H1 (cell line): ENCODE measurements around the gene STIM1. TPM values are rescaled to one million over a fixed set of nuclear protein-coding genes. Genes with fewer than 3 reads are reported as not detected.

ENCODE experiments used
- CTCF ChIP-seq, 3 experiments: IDR thresholded peaks; 1 replicate in 2 of 3; 2 replicates in 1 of 3; pipeline versions ENCODE4 v1.5.1 to v1.6.1; 2011; ENCODE audit warnings: low read length in 3 of 3, mild to moderate bottlenecking in 3 of 3, inconsistent platforms in 2 of 3, low read depth in 1 of 3, moderate library complexity in 1 of 3; ENCODE audit not compliant: insufficient read depth in 1 of 3; ENCODE audit errors: control extremely low read depth in 1 of 3
- EZH2 ChIP-seq: fragments of 200-600 bp; sonication (generic); IDR thresholded peaks from 2 replicates; pipeline ENCODE4 v1.7.1; 2012; ENCODE audit warnings: low read depth, mild to moderate bottlenecking, moderate library complexity, low read length, inconsistent platforms; ENCODE audit not compliant: severe bottlenecking
- KDM4A ChIP-seq: IDR thresholded peaks from one replicate; pipeline ENCODE4 v1.7.1; 2012; ENCODE audit warnings: low read depth, mild to moderate bottlenecking, moderate library complexity, low read length, inconsistent platforms; ENCODE audit not compliant: severe bottlenecking
- SUZ12 ChIP-seq: fragments of 200-600 bp; sonication (generic); IDR thresholded peaks from 2 replicates; pipeline ENCODE4 v1.6.1; 2012; ENCODE audit warnings: mild to moderate bottlenecking, inconsistent platforms, low read length, moderate library complexity, mixed read lengths
- polyA plus RNA-seq, 7 experiments: library from polyadenylated mRNA; depleted of rRNA in 3 of 7; stranded (reverse) in 5 of 7; unstranded in 2 of 7; fragments of >200 nt in 5 of 7; fragments of 200-250 nt in 2 of 7; gene quantifications; 1 replicate in 5 of 7; 2 replicates in 1 of 7; 4 replicates in 1 of 7; pipeline versions ENCODE4 v1.2.1 to v1.2.3, GENCODE V29; 2011 to 2013; ENCODE audit warnings: missing spikeins in 2 of 7, mixed read lengths in 2 of 7
- total RNA-seq: library from RNA; stranded (reverse); fragmentation: NEBNext Ultra II Directional; extraction: Animal tissue kit (Norgen Biotek cat#: 25700); gene quantifications from 2 replicates; pipeline ENCODE4 v1.2.1, GENCODE V29; 2021

The STIM1 gene
- total and polyA plus RNA-seq, 2 of the 8 experiments (the other 6 are each of a cell fraction or from before 2014, with no cell fraction given): 11.1 to 12.2 TPM

DNA sequence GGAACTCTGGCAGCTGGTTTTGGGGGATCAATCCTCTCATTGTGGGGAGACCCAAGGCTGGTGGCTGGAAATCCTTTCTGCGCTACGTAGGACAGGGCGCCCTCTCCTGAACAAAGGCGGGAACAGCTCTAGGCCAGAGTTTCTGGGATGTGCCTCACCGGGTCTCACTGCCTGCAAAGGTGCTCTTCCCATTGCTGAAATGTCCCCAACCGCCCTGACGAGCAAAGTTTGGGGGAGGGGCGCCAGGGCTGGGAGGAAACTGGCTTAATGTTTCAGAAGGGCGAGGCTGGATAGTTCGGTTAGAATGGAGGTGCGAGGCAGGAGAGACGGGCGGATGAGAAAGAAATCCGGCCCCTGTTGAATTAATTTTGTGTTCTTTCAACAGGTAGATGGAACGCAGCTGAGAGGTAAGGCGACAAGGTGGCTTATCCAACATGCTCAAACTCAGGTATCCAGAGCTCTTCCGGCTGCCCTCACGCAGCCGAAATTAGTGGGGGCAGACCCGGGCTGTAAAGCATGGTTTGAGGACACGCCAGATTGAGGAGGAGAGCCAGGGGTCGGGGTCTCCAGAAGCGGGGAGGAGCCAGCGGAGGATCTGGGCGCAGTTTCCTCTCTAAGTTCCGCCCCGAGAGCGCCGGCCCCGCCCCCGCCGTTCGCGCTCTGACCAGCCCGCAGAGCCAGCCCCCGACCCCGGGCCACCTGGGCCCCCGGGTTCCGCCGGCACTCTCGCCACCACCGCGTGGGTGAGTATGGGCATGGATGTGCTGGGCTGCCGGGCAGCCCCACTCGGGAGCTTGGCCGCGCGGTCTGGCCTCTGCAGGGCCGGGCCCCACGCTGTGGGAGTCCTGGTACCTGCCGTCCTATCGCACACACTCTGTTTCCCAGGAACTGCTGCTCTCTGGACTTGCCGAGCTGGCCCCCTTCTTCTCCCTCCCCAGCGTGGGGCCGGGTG lies 47.3 kb upstream of the STIM1 start, which contains the start of gene PGAP2 (continued):
- TF ChIP-seq CTCF (IDR thresholded peaks at IDR 0.05; ENCODE audit: control extremely low read depth in 1 of 3, insufficient read depth in 1 of 3, low read depth in 1 of 3, low read length in 3 of 3) (peak; percentile 75 to 89 (median 86)), SUZ12 (no peak), KDM4A (peak; percentile 97), EZH2 (no peak)
